Skeletal muscle tissue (tissue), 4 donors: ENCODE data around the gene RPS19. TPM values are rescaled to one million over a fixed set of nuclear protein-coding genes. Genes with fewer than 3 reads are reported as not detected.

Experiments
- H3K27ac ChIP-seq: one replicate; pipeline ENCODE4 v1.7.0; 2013; ENCODE audit warnings: mild to moderate bottlenecking, low read depth, low read length, inconsistent platforms
- H3K27me3 ChIP-seq, 3 donors: one replicate each; pipeline ENCODE4 v1.7.0; 2013; ENCODE audit warnings: low read length in 3 of 3; ENCODE audit not compliant: control insufficient read depth in 3 of 3, insufficient read depth in 3 of 3
- H3K36me3 ChIP-seq, 3 donors: one replicate each; pipeline ENCODE4 v1.7.0; 2013; ENCODE audit warnings: low read length in 3 of 3; ENCODE audit not compliant: control insufficient read depth in 3 of 3, insufficient read depth in 3 of 3
- H3K4me1 ChIP-seq, 3 donors: one replicate each; pipeline ENCODE4 v1.7.0; 2013; ENCODE audit warnings: low read length in 3 of 3, mild to moderate bottlenecking in 3 of 3; ENCODE audit not compliant: control insufficient read depth in 3 of 3, insufficient read depth in 3 of 3
- H3K4me3 ChIP-seq, 3 donors: one replicate each; pipeline ENCODE4 v1.7.0; 2013; ENCODE audit warnings: low read length in 3 of 3
- H3K9ac ChIP-seq, 3 donors: one replicate each; pipeline ENCODE4 v1.7.0; 2013; ENCODE audit warnings: low read length in 3 of 3, mild to moderate bottlenecking in 3 of 3, moderate library complexity in 2 of 3, low read depth in 1 of 3
- H3K9me3 ChIP-seq, 3 donors: one replicate each; pipeline ENCODE4 v1.7.0; 2013; ENCODE audit warnings: low read length in 3 of 3; ENCODE audit not compliant: control insufficient read depth in 3 of 3
- total RNA-seq: library from RNA; depleted of rRNA; stranded (reverse); fragments of >200 nt; gene quantifications from one replicate; pipeline ENCODE4 v1.2.3, GENCODE V29; 2014
- donor health status: Osteomylitis.

RPS19 gene
- total RNA-seq, 1 donor from 2014 or later = 455 TPM

DNA sequence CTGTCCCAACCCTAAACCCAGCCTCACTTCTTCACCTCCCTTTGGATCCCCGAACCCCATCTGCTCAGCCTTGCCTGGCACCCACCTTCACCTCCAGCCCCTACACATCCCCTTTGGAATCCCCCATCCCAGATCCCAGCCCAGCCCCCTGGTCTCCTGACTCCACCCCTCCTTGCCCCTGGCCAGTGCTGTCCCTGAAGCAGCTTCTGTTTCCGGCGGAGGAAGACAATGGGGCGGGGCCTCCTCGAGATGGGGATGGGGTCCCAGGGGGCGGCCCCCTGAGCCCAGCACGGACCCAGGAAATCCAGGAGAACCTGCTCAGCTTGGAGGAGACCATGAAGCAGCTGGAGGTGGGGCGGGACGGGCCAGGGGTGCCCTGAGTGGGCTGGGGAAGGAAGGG is 46.2 kb downstream of the RPS19 start:
- Histone ChIP-seq H3K27ac (no peak overlapping the region), H3K36me3 (peaks cover 43 to 46% (median 45%) of the 10 kb centered on the region in 3 donors), H3K9ac (no peak overlapping the region), H3K4me1 (no peaks in the 10 kb centered on the region), H3K4me3 (no peak overlapping the region), H3K27me3 (peaks cover 17 to 21% (median 19%) of the 10 kb centered on the region in 3 donors), H3K9me3 (no peaks in the 10 kb centered on the region)

DNA sequence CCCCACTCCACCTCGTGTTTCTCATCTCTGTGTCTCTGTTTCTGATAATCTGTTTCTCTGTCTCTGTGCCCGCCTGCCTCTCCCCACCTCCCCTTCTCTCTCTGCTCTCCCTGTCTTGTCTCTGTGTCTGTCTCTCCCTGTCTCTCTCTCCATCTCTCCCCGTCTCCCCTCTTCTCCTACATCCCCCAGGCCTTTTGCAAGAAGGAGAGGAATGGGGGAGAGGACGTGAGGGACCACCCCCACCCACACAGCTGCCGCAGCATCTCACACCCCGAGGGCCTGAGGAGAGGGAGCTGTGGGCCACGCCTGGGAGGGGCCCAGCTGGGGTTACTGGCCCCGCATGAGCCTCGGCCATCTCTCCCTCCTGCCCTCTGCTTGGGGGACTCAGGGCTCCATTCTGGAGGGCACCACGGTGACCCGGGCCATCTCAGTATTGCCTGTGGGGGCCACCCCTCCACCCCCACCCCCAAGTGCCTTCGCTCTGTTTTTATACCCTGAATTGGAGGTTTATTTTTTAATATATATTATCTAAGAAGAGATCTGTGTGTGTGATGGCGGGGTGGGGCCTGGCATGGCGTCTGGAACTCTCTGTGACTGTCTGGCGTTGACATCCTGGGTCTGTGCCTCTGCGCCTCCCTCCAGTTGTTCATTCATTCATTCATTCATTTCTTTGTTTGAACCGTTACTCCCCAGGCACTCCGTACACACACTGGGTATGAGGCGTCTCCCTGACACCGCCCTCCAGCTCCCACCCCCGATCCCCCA is 47.0 kb downstream of the RPS19 start:
- Histone ChIP-seq H3K27me3 (peaks cover 25 to 27% (median 27%) of the 10 kb centered on the region in 3 donors), H3K9ac (no peak overlapping the region), H3K36me3 (peaks cover 37 to 40% (median 39%) of the 10 kb centered on the region in 3 donors), H3K27ac (no peak overlapping the region), H3K9me3 (no peaks in the 10 kb centered on the region), H3K4me3 (no peak overlapping the region), H3K4me1 (no peaks in the 10 kb centered on the region)

DNA sequence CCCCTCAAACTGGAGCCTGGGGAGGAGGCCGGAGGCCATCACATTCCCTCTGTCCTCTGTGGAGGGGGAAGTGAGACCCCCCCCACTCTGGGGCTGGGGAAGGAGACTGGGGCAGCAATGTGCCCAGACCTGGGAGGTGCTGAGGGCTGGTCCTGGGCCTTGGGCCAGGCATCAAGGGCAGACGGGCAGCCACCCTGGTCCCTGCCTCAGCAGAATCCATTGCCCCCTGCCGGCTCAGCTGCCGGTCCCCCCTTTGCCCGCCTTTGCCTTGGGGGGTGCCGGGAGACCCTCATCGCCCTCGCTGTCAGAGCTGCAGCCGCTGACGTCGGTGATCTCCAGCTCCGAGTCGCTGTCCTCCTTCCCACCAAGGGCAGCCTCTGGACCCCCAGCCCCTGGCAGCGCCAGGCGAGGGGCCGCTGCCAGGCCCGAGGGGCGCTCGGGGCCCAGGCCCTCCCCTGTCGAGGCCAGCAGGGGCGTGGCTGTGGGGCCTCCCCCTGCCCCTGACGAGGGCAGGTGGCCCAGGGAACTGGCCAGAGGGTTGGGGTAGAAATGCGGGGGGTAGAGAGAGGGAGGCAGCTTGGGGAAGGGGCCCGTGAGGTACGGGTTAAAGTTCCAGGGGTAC is 48.0 kb downstream of the RPS19 start:
- H3K36me3 ChIP-seq = peaks cover 27 to 31% (median 30%) of the 10 kb centered on the region in 3 donors
- H3K27ac ChIP-seq = no peak overlapping the region
- H3K9ac ChIP-seq = no peak overlapping the region
- no peak overlapping the region for H3K4me3 ChIP-seq
- no peaks in the 10 kb centered on the region for H3K4me1 ChIP-seq
- no peaks in the 10 kb centered on the region for H3K9me3 ChIP-seq
- peaks cover 31 to 33% (median 32%) of the 10 kb centered on the region in 3 donors for H3K27me3 ChIP-seq

DNA sequence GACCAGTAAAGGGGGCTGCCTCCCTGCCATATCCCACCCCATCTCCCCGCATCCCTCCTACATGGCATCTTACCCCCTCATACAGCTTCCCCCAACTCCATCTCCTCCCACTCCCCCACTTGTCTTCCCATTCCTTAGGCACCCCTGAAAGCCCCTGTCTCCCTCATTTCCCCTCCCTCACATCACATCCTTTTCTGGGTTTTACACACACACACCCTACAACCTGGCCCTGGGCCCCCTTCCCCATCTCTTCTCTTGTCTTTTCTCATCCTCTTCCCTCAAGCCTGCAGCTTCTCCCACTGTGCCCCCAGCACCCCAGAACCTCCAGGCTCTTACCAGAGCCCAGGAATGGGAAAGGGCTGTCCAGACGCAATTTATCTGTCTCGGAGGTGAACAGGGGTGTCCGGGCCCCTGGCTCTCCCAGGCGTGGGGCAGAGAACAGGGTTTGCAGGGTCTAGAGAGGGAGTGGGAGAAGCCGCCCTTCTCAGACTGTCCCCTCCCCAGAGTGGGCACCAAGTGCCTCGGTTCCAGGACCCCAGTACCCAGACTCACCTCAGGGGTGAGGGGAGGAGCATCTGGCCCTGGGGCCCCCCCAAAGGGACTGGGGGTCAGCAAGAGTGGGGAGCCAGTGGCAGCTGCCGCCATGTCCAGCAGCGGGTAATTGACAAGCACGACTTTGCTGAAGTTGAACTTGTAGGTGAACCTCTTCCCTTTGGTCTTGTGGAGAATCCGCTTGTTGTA is 48.8 kb downstream of the RPS19 start:
- H3K4me3 ChIP-seq = no peak overlapping the region
- no peak overlapping the region for H3K27ac ChIP-seq
- no peaks in the 10 kb centered on the region for H3K4me1 ChIP-seq
- no peak overlapping the region for H3K9ac ChIP-seq
- peaks cover 37 to 40% (median 37%) of the 10 kb centered on the region in 3 donors for H3K27me3 ChIP-seq
- H3K9me3 ChIP-seq = no peaks in the 10 kb centered on the region
- peaks cover 20 to 26% (median 23%) of the 10 kb centered on the region in 3 donors for H3K36me3 ChIP-seq

DNA sequence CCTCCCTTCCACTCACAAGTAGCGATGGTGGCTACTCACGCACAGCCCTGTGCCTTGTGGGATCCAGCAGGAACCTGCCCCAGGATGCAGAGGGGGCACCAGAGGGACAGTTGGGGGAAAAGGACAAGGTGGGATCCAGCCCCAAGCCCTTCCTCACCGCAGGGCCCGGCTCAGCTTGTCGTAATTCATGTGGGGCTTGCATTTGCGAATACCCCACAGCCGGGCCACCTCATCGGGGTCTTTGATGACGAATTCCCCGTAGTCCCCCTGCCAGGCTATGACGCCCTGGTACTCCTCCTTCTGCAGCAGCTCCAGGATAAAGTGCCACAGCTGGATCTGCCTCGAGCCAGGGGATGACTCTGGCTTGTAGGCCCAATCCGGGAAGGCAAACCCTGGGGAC is 49.7 kb downstream of the RPS19 start:
- peaks cover 12 to 18% (median 16%) of the 10 kb centered on the region in 3 donors for H3K36me3 ChIP-seq
- H3K4me1 ChIP-seq = no peaks in the 10 kb centered on the region
- H3K9ac ChIP-seq = no peak overlapping the region
- no peaks in the 10 kb centered on the region for H3K9me3 ChIP-seq
- H3K27me3 ChIP-seq = peaks cover 42 to 44% (median 42%) of the 10 kb centered on the region in 3 donors
- H3K4me3 ChIP-seq = no peak overlapping the region
- no peak overlapping the region for H3K27ac ChIP-seq

DNA sequence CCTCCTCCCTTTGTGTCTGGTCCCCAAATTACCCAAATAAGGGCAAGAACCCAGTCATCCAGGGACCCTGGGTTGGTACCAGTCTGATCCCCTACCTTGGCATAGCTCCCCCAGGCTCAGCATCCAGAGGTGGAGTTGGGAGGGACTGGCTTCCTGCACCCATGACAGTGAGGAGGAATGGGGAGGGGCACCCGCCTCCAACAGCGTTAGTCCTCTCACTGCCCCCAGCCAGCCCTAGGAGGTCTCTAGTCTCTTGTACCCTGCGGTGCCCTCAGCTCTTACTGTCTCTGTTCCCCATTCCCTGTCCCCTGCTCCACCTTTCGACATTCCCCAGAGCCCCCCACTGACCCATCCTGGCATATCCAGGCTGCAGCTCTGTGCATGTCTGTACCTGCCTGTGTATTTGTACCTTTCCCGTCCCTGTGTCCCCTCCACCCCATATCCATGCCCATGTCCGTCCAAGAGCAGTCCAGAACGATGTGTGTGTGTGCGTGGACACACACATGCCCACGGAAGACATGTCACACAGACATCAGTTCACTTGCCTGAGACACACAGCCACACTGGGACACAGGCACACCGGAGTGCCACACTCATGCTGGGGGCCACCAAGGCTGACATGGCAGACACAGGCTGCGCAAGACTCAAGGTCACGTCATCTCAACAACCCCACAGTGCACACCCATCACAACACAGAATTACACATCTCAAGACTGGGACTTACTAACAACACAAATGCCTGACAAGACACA is 50.4 kb downstream of the RPS19 start:
- peaks cover 46 to 48% (median 46%) of the 10 kb centered on the region in 3 donors for H3K27me3 ChIP-seq
- no peak overlapping the region for H3K4me3 ChIP-seq
- no peaks in the 10 kb centered on the region for H3K9me3 ChIP-seq
- H3K9ac ChIP-seq = no peak overlapping the region
- H3K27ac ChIP-seq = no peak overlapping the region
- H3K36me3 ChIP-seq = peaks cover 7 to 13% (median 9%) of the 10 kb centered on the region in 3 donors
- H3K4me1 ChIP-seq = no peaks in the 10 kb centered on the region

DNA sequence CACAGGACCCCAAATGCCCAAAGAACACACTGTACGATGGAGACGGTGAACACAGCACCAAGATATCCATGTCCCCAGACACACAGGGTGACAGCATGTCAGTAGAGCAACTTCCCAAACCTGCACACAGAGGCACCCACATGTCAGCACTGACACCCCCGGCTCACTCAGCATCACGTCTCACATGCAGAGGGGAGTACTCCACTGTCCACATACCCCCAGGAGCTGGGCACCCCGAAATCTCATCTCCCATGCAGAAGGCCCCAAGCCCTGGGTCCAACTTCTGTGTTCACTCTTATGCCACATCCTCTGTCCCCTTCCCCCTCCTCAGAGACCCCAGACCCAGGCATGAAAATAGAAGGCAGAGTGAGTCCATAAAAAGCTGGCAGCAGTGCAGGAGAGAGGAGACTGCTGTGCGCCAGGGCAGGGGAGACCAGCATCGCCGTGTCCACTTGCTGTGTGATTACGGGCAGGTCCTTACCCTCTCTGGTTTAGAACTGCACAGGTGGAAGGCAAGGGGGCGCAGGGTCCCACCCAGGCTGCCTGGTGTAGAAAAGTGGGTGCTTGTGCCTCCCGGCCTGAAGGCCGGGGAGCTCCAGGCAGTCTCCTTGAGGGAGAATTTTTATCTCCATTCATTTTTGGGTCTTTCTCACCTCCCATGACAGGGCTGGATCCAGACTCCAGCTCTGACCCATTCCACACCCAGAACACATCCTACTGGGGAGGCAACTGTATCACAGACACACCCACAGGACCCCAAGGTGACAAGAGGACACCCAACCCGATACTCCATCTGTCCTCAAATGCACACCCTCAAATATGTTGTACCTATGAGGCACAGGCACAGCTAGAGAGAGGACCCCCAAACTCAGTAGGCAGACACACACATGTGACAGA is 51.2 kb downstream of the RPS19 start:
- peaks cover 52 to 55% (median 53%) of the 10 kb centered on the region in 3 donors for H3K27me3 ChIP-seq
- H3K27ac ChIP-seq = no peak overlapping the region
- H3K9ac ChIP-seq = no peak overlapping the region

DNA sequence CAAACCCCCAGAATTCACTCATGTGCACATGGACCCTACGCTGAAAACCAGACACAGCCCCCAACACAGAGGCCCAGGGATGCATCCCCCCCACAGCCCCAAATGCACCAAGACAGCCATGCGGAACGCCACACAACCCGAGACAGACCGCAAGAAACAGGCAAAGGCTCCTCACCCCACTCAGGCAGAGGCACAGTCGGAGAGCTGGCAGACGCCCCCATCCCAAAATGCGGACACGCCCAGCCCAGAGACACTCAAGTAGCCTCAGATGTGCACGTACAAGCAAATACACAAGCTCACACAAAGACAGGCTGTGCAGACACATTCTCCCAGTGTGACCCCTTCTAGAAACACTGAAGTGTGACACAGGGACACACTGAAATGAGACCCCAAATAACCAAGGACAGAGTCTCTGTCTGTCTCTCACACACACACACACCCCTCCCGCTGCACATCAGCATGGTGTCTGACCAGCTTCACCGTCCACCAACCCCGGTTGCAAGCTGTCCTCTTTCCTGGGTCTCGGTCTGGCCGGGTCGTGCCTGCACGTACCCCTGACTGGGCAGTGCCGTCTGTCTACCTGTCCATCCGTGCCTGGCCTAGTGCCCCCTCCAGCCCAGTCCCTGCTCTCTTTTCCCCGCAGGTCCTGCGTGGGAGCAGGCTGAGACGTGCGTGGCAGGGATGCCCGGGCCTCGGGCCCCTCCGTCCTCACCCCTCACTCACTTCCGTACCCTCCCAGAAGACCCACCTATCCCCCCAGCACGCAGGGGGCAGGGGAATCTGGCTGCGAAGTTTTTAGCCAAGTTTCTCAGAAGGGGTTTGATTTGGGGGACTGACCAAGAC is 52.1 kb downstream of the RPS19 start:
- Histone ChIP-seq H3K36me3 (no peaks in the 10 kb centered on the region), H3K27me3 (peaks cover 61 to 64% (median 61%) of the 10 kb centered on the region in 3 donors), H3K9me3 (no peaks in the 10 kb centered on the region), H3K27ac (no peak overlapping the region), H3K4me3 (no peak overlapping the region), H3K4me1 (no peaks in the 10 kb centered on the region), H3K9ac (no peak overlapping the region)

More for the DNA sequence above, 51.2 kb downstream of the RPS19 start:
- Histone ChIP-seq H3K4me3 (no peak overlapping the region), H3K9me3 (no peaks in the 10 kb centered on the region), H3K4me1 (no peaks in the 10 kb centered on the region), H3K36me3 (peaks cover 0 to 7% (median 1%) of the 10 kb centered on the region in 3 donors)
